Stimulated activated CD4-positive, alpha-beta T cell treated with anti-CD3 and anti-CD28 coated beads, Interleukin-4, amount 100 ng/mL, for 4 hours (primary cell): Measurements from ENCODE around the gene ZHX3.

Experiments used
- DNase-seq, 2 experiments: peaks; one replicate each; pipeline ENCODE4 v3.0.0-alpha.2; 2020

ZHX3 gene

DNA sequence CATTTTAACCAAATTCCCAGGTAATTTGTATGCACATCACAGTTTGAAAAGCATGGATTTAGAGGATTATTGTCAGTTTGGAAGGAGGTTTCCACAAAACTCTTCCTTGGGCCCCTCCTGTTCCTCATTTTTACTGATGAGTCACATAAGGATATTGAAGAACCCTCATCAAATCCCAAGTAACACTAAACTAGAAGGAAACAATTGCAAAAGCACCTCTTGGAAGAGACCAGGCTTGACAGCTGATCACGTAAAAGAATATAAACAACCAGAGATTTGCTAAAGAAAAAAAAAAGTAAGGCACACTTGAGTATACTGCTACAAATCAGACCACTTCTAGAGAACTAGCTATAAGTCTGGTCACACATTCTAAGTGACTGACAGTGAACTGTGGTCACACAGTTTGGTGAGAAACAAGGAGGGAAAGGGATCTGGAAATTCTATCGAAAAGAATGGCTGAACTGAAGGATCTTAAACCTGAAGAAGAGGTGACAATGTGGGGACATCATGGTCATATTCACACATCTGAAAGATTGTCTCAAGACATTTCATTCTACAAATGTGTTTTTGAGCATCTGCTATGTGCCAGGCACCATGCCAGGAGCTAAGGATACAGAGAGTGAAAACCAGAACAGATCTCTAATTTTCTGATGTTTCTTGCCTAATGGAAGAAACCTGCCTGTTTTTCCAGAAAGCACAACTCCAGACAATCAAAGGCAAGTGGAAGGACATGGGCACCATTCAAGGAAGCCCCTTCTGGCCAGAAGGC, 24.1 kb downstream of the ZHX3 start:
- no peak for DNase-seq

DNA sequence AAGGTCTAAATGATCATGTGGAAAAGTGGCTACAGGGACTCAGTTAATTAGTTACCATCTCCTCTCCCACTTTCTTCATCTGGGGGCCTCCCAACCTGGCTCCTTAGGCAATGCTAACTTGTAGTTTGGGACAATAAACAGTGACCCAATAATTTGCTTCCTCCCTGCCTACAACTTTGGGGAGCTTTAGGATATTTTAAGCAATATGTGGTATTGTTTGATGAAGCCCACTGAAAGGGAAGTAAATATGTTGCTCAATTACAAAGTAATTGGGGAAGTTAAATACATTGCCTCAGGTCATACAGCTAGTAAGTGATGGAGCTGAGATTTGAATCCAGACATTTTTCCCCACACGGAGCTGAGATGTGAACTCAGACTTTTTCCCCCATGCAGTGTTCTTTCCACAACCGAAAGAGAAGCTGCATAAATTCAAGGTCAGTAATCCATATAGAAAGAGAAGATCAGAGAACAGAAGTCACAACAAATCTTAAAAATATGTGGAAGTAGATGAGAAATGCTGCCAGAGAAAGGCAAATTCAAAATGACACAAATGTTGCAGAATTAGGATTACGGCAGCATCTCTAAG, 26.6 kb downstream of the ZHX3 start:
- no peak for DNase-seq

DNA sequence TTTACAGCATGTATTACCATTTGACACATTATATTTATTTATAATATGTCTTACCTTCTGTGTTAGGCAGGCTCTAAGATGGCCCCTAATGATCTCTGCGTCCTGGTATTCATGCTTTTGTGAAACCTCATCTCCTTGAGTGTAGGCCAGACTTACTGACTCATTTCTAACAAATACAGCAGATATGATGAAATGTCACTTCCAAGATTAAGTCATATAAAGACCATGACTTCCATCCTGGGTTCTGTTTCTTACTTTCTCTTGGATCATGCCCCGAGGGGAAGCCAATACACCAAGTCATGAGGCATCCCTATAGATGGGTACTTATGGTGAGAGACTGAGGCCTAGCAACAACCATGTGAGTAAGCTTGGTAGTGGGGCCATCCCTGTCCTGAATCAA, 30.2 kb downstream of the ZHX3 start:
- DNase-seq: no peak

DNA sequence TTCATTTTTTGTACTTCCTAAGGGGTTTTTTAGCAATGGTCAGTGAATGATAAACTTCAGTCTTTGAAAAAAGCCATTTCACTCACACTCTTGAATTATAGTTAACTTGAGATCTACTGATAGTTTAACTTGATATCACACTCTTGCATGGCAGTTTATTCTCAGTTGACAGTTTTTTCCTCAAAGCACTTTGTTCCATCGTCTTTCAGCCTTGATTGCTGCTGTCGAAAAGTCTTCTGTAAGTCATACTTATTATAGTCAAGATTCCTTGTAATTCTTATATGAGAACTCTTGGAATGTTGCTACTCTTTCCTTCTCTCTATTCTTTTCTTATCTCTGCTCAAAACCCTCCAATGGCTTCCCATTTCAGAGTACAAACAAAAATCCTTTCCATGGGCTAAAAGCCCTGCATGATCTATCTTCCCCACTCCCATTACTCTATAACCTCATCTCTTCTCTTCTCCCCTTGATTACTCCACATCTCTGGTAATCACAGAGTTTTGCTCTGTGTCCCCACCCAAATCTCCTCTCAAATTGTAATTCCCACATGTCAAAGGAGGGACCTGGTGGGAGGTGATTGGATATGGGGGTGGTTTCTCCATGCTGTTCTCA, 31.2 kb downstream of the ZHX3 start:
- no peak for DNase-seq

DNA sequence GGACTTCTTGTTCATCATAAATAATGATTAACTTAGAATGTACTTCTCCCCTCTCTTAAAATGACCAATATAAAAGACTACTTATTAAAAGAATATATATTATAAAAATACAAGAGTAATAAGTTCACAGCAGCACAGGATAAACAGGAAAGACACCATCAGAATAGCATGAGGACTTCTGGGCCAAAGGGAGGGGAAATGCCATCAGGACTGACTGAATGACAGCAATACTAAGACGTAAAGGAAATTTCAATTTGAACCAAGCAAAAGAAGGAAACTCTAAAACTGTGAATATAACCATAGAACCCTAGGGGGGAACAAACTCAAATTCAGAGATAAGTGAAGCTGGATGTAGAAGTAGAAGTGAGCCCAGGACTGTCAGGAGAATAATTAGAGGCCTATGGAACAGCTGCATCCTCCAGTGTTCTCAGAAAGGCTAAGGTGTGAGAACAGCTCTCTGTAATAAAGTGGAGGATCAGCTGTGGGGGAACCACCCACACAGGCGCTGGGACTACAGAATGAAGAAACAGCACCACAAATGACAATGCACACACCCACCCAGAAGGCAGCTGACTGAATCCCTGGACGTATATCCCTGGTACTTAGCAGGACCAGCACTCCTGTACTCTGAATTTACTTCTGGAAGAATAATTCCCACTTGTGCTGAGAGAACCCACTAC, 37.8 kb downstream of the ZHX3 start:
- DNase-seq: no peak

DNA sequence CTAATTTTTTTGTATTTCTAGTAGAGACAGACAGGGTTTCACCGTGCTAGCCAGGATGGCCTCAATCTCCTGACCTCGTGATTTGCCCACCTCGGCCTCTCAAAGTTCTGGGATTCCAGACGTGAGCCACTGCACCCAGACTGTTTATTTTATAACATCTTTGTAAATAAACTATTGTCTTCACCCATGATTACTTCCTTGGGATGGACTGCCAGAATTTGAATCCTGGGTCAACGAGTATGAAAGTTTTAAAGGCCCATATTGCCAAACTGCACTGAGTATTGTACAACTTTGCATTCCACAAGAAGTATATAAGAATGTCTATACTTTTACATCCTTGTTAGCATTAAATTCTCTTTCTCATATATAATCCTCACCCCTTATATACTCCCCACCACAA, 38.6 kb downstream of the ZHX3 start:
- no peak for DNase-seq

DNA sequence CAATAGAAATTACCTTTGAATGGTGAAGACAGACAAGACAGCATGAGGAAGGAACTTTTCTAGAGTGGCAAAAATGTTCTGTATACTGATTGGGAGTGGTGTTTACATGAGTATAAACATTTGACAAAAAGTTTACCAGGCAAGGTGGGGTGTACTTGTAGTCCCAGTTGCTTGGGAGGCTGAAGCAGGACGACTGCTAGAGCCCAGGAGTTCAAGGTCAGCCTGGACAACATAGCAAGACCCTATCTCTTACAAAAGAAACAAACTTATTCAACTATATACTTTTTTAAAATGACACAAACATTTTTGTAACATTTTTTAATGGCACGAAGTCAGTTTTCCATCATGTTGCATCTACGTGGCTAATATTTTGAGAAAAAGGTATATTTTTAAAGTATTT, 40.5 kb downstream of the ZHX3 start:
- DNase-seq: no peak

DNA sequence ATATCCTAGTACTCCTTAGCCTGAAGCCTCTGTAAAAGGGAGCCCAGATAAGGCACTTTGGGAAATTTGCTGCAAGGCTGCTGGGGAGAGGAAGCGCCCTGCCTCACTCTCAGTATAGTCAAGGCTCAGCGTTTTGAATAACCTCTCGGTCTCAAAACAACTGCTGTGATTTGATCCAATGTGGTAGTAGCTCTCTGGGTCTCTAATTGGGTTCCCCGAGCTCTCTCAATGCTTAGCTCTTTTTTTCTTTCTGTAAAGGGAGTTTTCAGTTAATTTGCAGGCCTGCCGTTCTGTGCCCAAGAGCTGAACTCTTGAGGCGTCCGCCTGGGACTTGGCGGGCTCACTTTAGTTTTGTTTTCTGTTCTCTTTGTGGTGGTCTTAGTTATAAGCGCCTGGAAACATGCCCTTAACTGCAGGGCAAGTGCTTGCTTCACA, 41.2 kb downstream of the ZHX3 start:
- DNase-seq: no peak

DNA sequence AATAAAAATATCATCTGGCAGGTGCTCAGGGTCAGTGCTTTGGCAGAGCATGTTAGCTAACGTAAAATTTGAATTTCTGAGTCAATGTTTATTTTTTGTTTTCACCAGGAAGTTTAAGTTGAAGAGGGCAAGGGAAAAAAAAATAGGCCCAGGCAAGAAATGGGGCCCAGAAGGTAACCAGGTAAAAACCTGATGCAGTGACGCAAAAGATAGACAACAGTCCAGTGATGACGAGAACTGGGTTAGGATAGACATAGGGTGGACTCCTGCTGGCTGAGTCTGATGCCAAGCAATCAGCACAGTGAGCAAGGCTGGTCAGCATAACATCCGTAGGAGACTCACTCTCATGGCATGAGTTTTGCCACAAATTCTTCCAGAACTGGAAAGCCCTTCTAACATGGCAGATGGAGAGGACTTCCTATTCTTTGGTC, 42.2 kb downstream of the ZHX3 start:
- no peak for DNase-seq

DNA sequence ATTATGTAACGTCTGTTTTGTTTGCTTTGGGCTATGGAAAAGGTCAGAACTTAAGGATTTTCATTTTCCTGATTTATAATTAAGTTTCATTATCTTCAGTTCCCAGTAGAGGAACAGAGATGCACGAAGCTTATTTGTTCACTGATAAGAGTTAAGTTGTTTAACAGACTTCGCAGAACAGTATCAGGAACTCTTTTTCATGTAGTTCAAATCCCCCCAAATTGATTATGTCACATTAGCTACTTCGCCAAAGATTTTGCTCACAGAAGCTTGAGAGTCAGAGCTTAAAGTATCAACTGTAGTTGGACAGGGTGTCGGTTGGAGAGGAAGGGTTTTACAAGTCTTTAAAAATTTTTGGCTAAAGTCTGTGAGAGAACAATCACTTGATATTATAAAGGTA, 43.4 kb downstream of the ZHX3 start:
- DNase-seq: no peak

DNA sequence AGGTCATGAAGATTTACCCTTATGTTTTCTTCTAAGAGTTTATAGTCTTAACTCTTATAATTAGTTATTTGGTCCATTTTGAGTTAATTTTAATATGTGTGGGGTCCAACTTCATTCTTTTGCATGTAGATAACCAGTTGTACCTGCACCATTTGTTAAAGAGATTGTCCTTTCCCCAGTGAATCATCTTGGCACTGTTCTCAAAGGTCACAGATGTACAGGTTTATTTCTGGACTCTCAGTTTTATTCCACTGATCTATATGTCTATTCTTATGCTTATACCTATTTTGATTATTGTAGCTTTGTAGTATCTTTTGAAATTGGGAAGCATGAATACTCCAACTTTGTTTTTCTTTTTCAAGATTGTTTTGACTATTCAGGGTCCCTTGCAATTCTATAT, 44.1 kb downstream of the ZHX3 start:
- DNase-seq: no peak

DNA sequence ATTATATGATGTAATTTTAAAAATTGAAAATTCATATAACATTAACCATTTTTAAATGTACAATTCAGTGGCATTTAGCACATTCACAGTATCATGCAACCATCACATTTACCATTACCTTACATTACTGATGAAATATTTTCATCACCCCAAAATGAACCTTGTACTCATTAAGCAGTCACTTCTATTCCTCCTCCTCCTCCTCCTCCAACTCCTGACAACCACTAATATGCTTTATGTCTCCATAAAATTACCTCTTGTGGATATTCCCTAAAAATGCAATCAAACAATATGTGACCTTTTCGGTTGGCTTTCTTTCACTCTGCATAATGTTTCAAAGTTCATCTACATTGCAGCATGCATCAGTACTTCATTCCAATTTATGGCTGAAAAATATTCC, 45.2 kb downstream of the ZHX3 start:
- no peak for DNase-seq

DNA sequence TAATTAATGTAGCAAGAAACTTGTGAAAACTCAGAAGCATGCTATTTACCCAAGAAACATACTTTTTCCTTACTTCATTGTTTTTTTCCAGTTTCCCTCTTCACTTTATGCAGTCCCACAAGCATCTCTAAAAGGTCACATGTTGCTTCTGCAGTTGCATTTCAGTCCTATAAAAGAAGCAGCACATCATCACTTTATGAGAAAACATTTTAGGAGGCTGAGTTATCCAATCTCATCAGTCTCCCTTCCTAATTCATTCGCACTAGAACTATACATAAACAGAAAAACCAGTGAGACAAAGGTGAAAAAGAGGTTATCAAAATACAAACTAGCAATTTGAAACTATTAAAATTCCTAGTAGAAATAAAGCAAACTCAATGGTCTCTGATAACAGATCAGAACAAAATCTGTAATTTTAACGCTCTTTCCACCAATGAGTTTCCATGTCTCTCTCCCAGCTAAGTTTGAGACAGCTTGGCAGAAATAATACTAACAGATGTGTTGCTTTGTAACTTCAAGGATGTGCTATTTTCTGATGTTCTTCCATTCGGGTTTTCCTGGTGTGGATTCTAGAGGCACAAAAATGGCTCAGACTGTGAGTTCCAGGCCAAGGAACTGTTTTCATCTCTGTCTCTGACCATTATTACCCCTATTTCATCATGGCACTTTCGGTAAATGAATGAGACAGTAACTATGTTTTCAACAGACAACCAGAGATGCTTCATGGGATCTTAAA, 48.4 kb downstream of the ZHX3 start:
- no peak for DNase-seq

DNA sequence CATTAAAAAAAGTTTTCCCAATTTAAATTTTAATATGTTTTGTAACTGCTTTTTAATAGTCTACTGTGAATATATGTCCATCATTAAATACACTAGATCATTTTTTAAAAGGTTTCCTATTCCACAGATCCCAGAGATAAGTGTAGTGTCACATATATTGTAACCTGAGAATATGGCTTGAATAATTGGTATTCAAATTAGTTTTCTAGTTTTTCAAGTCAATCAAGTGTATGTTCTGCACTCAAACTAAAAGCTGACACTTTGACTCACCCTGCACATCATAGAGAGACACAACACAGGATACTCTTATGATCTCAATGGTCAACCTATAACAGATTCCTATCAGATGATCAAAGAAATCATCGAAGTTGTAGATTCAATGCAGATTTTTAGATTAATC, 49.1 kb downstream of the ZHX3 start:
- DNase-seq: no peak

DNA sequence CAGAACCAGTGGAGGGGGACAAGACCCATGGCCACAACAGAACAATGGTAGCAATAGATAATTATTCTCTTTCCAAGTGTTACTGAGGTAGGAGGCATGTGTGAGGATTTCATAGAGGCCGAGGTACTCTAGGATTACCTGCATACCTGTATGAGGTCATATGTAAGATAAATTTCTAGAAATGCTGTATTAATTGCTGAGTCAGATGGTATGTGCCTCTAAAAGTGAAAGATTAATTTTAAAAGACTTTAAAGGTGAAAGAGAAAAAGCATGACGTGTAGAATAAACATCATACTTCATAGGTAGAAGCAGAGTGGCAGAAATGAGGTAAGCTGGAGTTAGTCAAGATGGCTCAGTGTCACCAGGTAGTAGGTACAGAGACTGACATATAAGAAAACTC, 51.6 kb downstream of the ZHX3 start:
- no peak for DNase-seq

DNA sequence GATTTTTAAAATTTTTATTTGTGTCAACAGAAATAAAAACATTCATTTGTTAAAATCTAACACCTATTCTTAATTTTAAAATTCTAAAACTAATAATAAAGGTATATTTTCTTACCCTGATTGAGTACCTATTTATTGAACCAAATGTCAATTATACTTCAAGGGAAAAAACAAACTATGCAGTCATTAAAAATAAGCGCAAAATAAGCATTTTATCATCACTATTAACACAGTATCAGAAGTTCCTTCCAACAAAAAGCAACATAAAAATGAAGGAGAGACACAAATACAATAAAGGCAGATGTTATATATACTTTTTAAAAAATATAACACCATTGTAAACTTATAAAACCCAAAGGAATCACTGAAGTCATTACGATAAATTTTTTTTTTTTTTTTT, 52.7 kb downstream of the ZHX3 start:
- DNase-seq: no peak

DNA sequence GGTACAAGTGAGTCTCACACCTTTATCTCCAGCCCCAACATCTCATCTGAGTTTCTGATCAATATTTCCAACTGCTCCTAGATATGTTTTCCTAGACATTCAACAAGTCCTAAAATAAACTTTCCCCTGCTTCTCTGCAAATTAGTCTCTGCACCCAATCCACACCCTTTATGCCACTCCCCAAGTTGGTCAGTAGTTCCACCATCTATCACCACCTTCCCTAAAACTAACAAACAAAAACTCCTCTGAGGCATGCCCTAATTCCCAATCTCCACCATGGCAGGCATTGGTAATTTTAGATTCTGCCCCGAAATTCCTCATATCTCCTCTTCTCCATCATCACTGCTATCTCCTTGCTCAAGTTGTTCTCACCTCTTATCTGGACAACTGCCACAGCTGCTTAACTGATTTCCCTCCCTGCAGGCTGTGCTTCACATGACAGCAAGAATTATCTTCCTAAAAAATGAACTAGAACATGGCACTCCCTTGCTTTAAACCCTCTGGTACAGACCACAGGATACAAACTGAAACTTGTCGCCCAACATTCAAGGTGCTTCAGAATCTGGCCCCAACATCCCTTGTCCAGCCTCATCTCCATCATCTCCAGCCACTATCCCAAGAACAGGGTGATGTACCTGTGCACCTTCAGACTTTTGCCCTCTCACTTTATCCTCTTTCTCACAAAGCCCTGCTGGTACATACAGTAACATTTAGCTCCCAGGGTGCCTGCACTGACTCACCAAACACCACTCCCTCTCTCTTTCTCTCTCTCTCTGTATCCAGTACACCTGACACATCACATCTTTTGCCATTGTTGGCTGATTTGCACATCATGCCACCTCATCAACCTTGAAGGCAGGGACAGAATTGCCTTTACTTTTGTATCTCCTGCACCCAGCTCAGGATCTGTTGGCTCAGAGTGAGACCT, 55.5 kb downstream of the ZHX3 start:
- no peak for DNase-seq

DNA sequence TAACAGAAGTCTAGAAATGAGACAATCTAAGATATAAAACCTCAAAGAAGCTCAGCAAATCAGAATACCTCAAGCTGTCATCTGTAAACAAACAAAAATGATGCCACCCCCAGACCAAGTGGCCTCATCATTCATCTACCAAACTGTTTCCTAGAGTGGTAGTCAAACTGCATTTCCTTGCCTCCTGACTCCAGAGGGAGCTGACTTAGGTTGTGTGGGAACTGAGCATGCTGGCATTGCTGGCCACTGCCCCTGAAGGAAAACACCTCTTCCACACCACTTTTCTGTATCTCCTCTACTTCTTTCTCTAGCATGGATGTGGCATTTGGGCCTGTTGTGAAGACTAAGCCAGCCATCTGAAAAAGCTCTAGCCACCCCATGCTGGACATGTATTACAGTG, 56.3 kb downstream of the ZHX3 start:
- DNase-seq: no peak

DNA sequence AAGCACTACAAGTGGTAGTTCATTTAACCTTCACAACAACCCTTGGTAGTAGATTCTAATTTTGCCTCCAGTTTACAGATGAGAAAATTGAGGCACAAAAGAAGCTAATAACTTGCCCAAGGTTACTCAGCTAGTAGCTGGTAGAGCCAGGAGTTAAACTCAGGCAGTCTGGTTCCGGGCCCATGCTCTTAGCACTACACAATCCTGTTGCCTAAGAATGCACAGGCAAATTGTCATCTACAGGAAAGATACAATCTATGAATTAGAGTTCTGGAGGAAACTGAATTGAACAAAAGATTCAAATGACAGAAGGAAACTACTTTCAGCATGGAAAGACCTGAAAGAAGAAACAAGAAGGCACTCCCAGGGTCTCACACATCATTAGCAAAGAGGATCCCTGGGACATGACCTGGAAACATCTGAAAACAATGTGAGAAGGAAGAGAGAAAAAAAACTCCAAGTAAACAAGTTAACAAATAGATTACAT, 56.8 kb downstream of the ZHX3 start:
- no peak for DNase-seq

DNA sequence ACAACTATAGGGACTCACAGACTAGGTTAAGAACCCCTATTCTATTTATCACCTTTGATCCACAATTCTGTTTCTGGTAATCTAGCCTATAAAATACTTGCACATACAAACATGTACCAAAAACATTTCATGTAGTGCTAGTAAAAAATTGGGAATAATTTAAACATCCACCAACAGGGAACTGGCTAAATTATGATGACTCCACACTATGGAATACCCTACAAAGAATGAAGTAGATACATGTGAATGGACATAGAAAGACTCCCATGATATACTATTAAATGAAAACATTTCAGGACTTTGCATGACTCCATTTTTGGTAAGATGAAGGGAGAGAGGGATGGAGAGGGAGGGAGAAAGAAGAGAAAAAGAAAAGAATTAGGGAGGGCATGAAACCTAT, 58.2 kb downstream of the ZHX3 start:
- DNase-seq: no peak

DNA sequence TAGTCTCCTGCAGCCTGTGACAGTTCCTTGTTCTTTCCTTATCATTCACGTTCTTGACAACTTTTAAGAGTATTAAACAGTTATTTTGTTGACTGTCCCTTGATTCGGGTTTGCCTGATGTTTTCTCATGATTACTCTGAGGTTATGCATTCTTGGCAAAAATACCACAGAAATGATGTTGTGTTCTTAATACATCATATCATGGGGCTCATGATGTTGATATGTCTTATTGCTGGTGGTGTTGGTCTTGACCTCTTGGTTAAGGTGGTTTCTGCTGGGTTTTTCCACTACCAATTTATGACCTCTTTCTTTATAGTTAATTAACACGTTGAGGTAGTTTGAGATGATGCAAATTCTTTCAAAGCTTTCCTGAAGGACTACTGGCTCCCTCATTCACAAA, 59.1 kb downstream of the ZHX3 start:
- no peak for DNase-seq

DNA sequence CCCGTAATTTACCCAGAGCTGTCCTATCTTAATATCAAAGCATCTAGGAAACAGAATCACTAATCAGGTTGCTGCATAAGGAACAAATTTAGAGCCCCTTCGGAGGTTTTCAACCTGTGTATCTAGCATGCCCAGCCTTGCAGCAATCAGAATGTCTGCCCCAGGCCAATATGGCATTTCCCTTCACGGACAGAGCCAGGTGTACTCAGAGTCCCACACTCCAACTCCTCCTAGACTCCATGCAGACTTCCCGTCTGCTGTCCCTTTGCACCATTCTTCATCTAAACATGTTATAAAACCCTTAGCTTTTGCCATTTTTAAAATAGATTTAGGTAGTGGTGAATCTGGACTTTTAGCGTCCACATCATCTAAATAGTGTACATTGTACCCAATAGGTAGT, 61.0 kb downstream of the ZHX3 start:
- DNase-seq: no peak
